NCI-H2107 treated with DMSO at 0.1 percent for 48 hours (cell line): ENCODE data around the gene E2F3.

ENCODE experiments used
- DNase-seq: peaks from one replicate; lab custom pipeline; 2025; ENCODE audit not compliant: unreplicated experiment; lab: John Stamatoyannopoulos, UW

Gene E2F3

DNA sequence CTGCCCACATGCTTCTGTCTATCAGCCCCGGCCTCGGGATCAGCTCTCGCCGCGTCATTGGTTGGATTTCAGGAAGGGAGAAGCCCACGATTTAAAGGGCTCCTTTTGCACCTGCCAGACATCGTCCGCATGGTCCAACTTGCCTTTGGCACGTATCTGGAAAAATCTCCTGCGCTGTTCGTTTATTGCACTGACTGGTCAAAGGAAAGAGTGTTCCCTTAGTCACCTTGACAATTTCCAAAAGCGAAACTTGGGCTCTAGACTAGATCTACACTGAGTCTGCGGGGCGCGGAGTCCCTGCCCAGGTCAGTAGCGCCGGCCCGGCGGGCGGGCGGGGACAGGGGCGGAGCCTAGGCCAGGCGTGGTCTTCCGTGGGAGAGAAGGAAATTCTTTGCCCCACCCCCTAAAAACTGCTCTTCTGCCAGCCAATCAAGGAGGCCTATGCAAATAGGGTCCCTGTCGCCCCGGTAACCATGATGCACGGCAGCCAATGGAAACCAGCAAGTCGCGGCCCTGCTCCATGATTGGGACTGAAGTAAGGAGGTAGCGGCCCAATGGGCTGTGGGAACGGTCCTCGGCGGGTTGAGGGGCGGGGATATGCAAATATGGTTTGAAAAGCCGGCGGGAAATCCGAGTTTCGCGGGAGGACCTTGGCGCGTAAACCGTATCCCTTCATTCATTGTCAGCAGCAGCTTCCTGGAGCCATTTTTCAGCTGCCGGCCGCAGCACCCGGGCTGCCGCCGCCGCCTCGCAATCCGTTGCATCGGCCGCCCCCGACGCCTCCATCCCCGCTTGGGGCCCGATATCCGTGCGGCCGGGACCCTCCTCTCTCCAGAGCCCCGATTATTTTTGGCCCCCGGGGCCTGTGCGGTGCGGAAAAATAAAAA is at the start of gene E2F3:
Gene E2F3, plus strand, starts transcription at position 675 of the 887 bp plus-strand sequence. CDS start 354 bp downstream, outside the sequence.
- DNase-seq: peak; percentile 95

DNA sequence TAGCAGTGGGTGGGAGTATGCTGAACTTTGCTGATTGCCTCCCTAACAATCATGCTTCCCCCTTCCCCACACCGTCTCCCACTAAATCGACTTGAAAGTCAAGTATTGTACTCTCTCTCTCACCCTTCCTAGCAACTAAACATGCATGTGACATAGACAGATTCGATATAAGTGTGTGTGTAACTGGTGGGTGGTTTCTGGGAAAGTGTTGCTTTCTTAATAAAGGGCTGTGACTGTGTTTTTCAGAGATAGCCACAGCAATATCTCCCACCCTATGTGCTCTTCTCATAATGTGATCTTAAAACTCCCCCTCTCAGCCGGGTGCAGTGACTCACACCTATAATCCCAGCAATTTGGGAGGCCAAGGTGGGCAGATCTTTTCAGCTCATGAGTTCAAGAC is 49.3 kb upstream of the E2F3 start:
- no peak for DNase-seq

GRCh38 chr6:20353134-20353533 is 48.5 kb upstream of the E2F3 start:
- DNase-seq: no peak

DNA sequence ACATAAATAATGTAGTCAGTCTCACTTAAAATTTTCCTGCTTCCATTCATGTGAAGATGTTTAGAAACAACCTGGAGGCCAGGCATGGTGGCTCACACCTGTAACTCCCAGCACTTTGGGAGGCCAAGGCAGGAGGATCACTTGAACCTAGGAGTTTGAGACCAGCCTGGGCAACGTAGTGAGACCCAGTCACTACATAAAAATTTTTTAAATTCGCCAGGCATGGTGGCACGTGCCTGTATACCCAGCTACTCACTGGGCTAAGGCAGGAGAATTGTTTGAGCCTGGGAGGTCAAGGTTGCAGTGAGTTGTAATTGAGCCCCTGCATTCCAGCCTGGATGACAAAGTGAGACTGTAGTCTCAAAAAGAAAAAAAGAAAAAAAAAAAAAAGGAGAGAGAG is 47.3 kb upstream of the E2F3 start:
- no peak for DNase-seq

DNA sequence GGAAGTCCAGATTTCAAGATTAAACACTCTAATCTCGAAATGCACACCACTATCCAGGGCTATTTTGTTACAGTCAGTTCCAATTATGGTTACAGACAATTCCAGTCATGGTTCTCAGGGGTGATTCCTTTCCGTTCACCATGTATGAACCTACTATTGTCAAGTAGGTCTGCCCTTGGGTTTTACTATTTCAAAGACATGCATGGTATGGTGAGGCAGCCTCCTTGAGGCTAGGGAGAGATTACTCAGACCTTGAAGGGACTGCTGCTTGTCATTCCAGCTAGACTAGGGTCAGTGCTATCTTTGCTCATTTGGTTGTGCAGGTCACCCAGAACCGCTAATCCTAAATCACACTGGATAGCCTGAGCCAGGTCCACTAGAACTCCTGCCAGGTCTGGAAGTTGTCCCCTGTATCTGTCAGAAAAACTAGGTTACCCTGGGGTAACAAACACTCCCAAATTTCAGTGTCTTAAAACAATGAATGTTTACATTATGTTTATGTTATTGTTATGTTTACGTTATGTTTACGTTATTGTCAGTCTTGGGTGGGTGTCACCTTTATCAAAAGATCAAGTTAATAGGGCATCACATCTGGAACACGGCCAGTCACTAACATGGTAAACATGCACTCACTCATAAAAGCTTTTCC is 41.1 kb upstream of the E2F3 start:
- no peak for DNase-seq

GRCh38 chr6:20362623-20363022 is 39.1 kb upstream of the E2F3 start:
- DNase-seq: no peak

DNA sequence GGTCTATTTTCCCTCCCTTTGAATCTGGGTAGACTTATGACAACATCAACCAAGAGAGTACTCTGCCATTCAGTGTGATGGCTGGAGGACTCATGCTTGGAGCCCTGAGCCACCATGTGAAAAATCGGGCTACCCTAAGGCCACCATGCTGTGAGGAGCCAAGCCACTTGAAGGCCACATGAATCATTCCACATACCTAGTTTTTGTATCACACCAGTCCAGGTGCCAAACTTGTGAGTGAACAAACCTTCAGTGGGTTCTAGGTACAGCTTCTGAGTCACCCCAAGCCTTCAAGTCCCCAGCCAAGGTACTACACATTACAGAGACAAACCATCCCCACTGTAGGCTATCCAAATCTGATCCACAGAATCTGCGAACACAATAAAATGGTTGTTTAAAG is 37.4 kb upstream of the E2F3 start:
- DNase-seq: no peak

DNA sequence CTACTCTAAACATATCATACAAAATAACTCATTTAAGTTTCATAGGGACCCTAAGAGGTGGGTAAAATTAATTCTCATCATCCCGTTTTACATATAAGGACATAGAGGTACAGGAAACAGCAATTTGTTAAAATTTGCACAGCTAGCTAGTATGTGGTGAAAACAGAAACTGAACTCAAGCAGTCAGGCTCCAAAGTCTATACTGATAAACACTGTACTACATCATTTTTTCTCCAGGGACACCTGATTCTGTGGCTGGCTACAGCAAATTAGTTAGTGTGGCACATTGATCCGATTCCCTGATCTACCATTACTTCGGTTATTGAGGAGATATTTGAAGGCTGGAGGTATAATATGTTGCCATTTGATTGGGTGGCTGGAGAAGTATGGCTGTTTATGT is 36.2 kb upstream of the E2F3 start:
- DNase-seq: no peak

DNA sequence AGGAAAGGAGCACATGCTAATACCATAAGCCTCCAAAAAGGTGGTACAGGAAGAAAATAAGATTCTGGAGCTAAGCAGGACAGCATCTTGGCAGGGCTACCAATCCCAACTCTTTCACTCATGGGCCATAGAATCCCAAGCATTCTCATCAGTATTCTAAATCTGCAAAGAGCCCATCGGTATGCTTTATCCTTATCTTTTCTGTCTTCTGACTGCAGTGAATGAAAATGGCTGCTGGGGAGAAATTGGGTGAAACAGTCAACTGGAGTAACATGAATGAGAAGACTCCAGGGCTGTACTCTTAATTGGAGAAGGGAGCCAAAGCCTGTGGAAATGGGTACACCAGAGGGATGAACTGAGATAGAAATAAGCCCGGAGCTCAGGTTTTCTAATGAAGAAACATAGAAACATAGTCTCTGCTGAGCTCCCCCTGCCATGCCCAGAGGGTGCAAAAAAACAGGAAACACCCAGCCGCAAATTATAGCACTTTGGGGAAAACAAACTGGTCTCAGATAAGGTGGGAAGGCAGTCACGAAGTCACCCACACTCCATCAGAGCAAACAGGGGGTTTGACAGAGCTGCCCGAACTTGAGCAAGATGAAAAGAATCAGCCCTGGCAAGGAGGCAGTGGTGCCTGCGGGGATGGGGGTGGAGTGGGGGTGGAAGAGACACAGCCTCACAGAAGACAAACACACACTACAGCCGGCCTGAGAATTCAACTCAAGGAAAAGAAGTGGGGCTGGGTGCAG is 35.4 kb upstream of the E2F3 start:
- DNase-seq: no peak

DNA sequence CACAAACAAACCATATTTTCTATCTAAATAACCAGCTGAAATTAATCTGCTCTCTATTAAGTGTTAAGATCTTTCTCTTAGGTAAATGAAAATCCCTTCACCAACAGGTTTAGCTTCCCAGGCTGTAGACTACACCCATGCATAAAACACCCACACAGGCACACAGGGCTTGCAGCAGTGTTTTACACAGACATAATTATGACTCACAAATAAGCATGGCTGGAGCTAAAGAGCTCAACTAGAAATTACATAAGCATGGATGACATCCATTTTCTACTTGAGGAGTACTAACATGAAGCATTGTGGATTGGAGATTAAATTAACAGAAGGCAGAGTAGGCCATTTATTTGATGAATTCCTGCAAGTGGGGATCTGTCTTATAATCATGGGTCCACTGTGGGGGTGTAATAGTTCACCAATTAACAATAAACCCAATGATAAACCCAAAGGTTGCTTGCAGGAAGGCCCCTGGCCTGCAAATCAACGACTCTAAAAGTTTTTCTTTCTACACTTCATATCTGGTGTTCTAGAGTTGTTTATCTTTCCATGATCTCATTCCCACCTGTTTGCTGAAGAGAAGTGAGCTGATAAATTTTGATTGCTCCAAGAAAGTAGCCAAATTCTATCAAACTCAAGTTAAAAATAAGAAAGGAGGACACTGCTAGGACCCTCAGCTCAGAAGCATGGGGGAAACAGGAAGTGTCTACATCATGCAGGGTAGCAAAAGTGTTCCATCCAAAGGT is 33.8 kb upstream of the E2F3 start:
- DNase-seq: no peak

DNA sequence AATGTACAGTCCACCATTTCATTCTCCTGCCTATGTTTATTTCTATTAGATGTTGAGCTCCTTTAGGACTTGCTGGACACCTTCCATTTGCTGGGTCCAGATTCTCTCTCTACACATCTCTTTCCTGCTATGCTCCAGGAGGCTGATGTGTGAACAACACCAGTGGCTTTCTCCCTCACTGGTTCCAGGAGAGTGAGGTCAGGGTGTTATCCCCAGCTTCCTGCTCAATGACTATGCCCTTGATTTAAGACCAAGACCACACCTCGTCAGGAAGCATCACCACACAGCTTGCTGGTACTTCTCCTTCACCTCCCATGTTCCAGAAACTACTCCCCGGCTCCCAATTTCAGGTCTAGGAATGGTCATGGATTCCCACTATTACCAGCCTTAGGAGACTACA is 31.3 kb upstream of the E2F3 start:
- DNase-seq: no peak

GRCh38 chr6:20370801-20371200 is 30.9 kb upstream of the E2F3 start:
- DNase-seq: no peak

DNA sequence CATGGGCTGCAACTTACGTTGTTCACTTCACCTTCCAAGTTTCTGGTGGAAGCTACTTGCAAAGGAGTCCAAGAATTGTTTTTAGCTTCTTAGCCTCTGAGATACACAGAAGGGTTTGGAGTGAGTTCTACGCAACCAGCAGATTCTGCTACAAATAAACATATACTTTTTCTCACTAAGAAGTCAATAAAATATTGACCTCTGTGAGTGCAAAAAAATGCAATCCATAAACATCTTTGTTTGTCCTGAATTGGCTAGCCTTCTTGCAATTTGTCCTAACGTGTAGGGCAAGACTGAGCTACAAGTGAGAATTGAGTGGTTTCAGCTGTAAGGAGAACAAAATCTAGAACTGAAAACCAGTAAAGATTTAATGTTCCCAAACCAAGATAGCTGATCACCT is 26.2 kb upstream of the E2F3 start:
- no peak for DNase-seq

DNA sequence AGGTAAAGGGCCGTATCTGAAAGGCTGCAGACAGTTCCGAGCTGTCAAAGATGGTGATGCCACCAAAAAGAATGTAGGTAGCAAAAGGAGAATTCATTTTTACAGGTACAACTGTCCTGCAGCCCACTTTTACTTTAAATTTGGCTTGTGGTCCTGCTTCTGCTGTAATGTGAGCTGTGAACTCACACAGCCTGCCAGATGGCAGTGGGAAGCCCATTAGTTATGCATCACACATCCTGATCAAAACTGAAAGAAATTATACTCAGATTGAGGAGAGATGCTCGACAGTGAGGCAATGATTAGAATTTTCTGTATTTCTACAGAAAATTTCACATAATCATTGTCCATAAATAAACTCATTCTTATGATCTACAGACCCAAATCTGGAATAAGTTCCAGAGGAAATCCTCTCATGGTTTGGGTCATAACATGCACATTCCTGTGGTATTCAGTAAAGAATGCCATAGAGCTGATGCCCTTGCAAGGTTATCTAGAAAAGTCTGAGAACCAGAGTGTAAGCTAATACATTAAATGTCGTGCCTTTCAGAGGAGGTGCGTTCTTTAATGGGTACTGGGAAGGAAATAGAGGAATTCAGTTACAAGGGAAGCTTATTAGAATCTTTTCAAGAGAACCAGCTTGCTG is 23.9 kb upstream of the E2F3 start:
- no peak for DNase-seq

DNA sequence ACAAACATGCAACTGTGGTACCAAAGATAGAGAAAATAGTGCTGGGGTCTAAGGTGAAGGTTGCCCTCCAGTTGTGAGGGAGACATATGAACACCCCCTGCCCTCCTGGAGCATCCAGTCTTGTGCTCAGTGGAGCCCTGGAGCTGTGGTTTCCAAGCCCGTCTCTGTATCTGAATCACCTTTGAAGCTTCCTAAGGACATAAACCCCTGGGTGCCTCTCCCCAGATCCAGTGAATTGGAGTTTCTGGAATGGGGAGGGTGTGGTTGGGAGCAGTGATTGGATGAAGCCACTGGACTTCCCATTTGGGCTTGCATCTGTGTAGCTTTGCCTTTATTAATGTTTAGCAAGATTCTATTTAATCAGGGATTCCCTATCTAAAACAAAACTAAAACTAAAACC is 22.4 kb upstream of the E2F3 start:
- no peak for DNase-seq

GRCh38 chr6:20386218-20386617 is 15.5 kb upstream of the E2F3 start:
- DNase-seq: no peak

GRCh38 chr6:20389066-20389465 is 12.6 kb upstream of the E2F3 start:
- no peak for DNase-seq

DNA sequence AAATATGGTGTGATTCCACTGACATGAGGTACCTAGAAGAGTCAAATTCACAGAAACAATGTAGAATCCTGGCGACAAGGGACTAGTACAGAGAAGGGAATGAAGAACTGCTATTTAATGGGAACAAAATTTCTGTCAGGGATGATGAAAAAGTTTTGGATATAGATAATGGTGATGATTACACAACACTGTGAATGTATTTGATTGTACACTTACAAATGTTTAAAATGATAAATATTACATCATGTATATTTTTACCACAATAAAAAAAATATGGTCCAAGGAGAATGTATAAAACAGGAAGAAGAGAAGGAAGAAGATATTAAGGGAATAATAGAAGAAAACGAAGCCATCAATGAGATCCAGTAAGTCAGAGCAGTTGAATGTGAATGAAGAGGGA is 8.4 kb upstream of the E2F3 start:
- DNase-seq: no peak

DNA sequence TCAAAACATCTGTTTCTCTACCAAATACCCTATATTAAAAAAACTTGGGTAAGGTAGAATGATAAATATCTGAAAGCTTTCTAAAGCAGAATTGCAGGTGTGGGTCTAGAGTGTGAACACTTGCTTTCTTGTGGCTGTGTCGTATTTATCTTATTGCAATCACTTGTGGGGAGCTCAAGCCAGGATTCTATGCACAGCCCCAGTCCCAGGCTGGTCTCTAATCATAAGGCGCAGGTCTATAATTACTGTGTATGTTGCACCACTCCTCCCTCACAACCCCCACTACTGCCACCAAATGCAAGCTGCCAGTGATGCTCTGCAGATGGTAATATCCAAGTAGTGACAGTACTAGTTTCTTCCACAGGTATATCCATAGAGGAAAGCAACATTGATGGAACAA is 2.2 kb upstream of the E2F3 start:
- DNase-seq: no peak

GRCh38 chr6:20400456-20401204 is 1.0 kb upstream of the E2F3 start:
- peak; percentile 7 for DNase-seq
